HepG2 (cell line): Measurements from ENCODE around the gene DSCAM. TPM values are rescaled to one million over a fixed set of nuclear protein-coding genes. Genes with fewer than 3 reads are reported as not detected.

Experiments used
- ATAC-seq: fragments of 200-7000 bp; cut with Tn5 transposase; 3 replicates; pipeline ENCODE4 v1.9.1; 2020; ENCODE audit warnings: mild to moderate bottlenecking, moderate library complexity
- BruUV-seq: library from RNA; stranded (reverse); fragments of 400-500 nt; replicated peaks from 2 replicates; lab custom pipeline; 2021; lab: Mats Ljungman, UMichigan
- CTCF ChIA-PET: fragments of 300-600 bp; formaldehyde crosslinking; extraction: SDS; loops from one replicate; lab custom pipeline; 2021; ENCODE audit warnings: low total read pairs, inconsistent platforms, low intra/inter-chr PET ratio; lab: Yijun Ruan, JAX
- POLR2A ChIA-PET: fragments of 350-600 bp; sonication (Branson Sonifier 250); formaldehyde crosslinking; loops from one replicate; lab custom pipeline; 2020; ENCODE audit warnings: antibody characterized with exemption, inconsistent platforms; lab: Yijun Ruan, JAX
- DNase-seq: peaks from one replicate; pipeline ENCODE4 v3.0.0-alpha.2; 2015; ENCODE audit warnings: low spot score
- FAIRE-seq: peaks from 3 replicates; lab custom pipeline; 2011; peaks lifted over from hg19 to GRCh38; lab: Jason Lieb, UNC
- H2AFZ ChIP-seq: one replicate; pipeline ENCODE4 v1.6.1; 2011; ENCODE audit warnings: low read length, inconsistent platforms
- H3K27ac ChIP-seq: fragments of 300-600 bp; 3 replicates; pipeline ENCODE4 v1.8.0; 2011; ENCODE audit warnings: mixed run types, mild to moderate bottlenecking, mixed read lengths, low read length, inconsistent platforms; ENCODE audit not compliant: insufficient read depth; ENCODE audit errors: extremely low read length
- H3K27me3 ChIP-seq, 2 experiments: fragments of 200-600 bp in 1 of 2; 2 replicates in 1 of 2; 3 replicates in 1 of 2; pipeline versions ENCODE4 v1.6.0 to v1.8.0; 2011; ENCODE audit warnings: low read length in 2 of 2, mild to moderate bottlenecking in 2 of 2, moderate library complexity in 2 of 2, inconsistent platforms in 1 of 2; ENCODE audit not compliant: insufficient read depth in 2 of 2, control insufficient read depth in 1 of 2
- H3K36me3 ChIP-seq, 2 experiments: fragments of 200-600 bp in 1 of 2; replicated peaks in 1 of 2; 2 replicates in 1 of 2; 3 replicates in 1 of 2; pipeline versions ENCODE4 v1.5.1 to v1.8.0; 2011; ENCODE audit warnings: low read length in 2 of 2, inconsistent platforms in 1 of 2; ENCODE audit not compliant: insufficient read depth in 2 of 2, control insufficient read depth in 1 of 2
- H3K4me1 ChIP-seq: 2 replicates; pipeline ENCODE4 v1.5.1; 2012; ENCODE audit warnings: low read length, inconsistent platforms; ENCODE audit not compliant: insufficient read depth
- H3K4me2 ChIP-seq: 2 replicates; pipeline ENCODE4 v1.6.0; 2011; ENCODE audit warnings: low read depth, low read length, inconsistent platforms
- H3K4me3 ChIP-seq, 3 experiments: fragments of 200-600 bp in 1 of 3; sonication (generic), shearing (Covaris generic) in 1 of 3; replicated peaks in 1 of 3; 2 replicates each; pipeline ENCODE4 v1.5.1; 2011 to 2016; ENCODE audit warnings: low read length in 3 of 3, inconsistent platforms in 2 of 3, low read depth in 2 of 3, mild to moderate bottlenecking in 2 of 3, control low read depth in 1 of 3, mixed read lengths in 1 of 3; ENCODE audit not compliant: insufficient read depth in 1 of 3
- H3K79me2 ChIP-seq: one replicate; pipeline ENCODE4 v1.6.1; 2011; ENCODE audit warnings: low read length, inconsistent platforms; ENCODE audit not compliant: insufficient read depth
- H3K9ac ChIP-seq: 2 replicates; pipeline ENCODE4 v1.6.0; 2011; ENCODE audit warnings: mild to moderate bottlenecking, low read depth, low read length, inconsistent platforms; ENCODE audit not compliant: insufficient read depth
- H3K9me3 ChIP-seq: 2 replicates; pipeline ENCODE4 v1.5.1; 2012; ENCODE audit warnings: mild to moderate bottlenecking, low read length
- H4K20me1 ChIP-seq: 2 replicates; pipeline ENCODE4 v1.6.0; 2011; ENCODE audit warnings: inconsistent platforms, mild to moderate bottlenecking, low read length, moderate library complexity; ENCODE audit not compliant: insufficient read depth
- AKAP8 ChIP-seq: sonication (generic); formaldehyde crosslinking; IDR thresholded peaks from 2 replicates; pipeline ENCODE4 v1.5.1; 2020; ENCODE audit warnings: mild to moderate bottlenecking, missing genetic modification reagents
- ARID2 ChIP-seq: sonication (generic); formaldehyde crosslinking; IDR thresholded peaks from 2 replicates; pipeline ENCODE4 v1.8.1; 2022; ENCODE audit warnings: mild to moderate bottlenecking, missing genetic modification reagents, borderline replicate concordance
- BCL6 ChIP-seq: IDR thresholded peaks from 2 replicates; pipeline ENCODE4 v1.6.1; 2016; ENCODE audit warnings: missing genetic modification reagents, missing compliant biosample characterization
- GFI1 ChIP-seq: sonication (generic); formaldehyde crosslinking; IDR thresholded peaks from 2 replicates; pipeline ENCODE4 v1.5.0; 2020; ENCODE audit warnings: missing genetic modification reagents, mild to moderate bottlenecking, borderline replicate concordance
- GMEB1 ChIP-seq: sonication (generic); formaldehyde crosslinking; IDR thresholded peaks from 2 replicates; pipeline ENCODE4 v1.5.1; 2020; ENCODE audit warnings: missing genetic modification reagents, mild to moderate bottlenecking, borderline replicate concordance
- SALL1 ChIP-seq: sonication (generic); formaldehyde crosslinking; IDR thresholded peaks from 2 replicates; pipeline ENCODE4 v1.8.0; 2022; ENCODE audit warnings: mild to moderate bottlenecking, missing genetic modification reagents
- SATB2 ChIP-seq: sonication (generic); formaldehyde crosslinking; IDR thresholded peaks from 2 replicates; pipeline ENCODE4 v1.5.0; 2020; ENCODE audit warnings: missing genetic modification reagents
- ZNF383 ChIP-seq: sonication (generic); formaldehyde crosslinking; IDR thresholded peaks from 2 replicates; pipeline ENCODE4 v1.4.0; 2020; ENCODE audit warnings: missing genetic modification reagents, mild to moderate bottlenecking, borderline replicate concordance
- ZNF670 ChIP-seq: sonication (generic); formaldehyde crosslinking; IDR thresholded peaks from 2 replicates; pipeline ENCODE4 v1.8.0; 2022; ENCODE audit warnings: mild to moderate bottlenecking, missing genetic modification reagents, borderline replicate concordance
- WGBS: methylation state at CpG from one replicate; pipeline ENCODE4 v1.1.6; 2017; ENCODE audit warnings: low lambda C conversion rate; 5-methylcytosine and 5-hydroxymethylcytosine counted together
- in situ Hi-C: cut with HindIII; loops from 2 replicates; pipeline ENCODE4 v1.10.0; 2017; ENCODE audit warnings: low pct_unique_long_range_greater_than_20kb; ENCODE audit not compliant: extremely low pct_ligation_motif_present
- intact Hi-C: fragments of 100-400 bp; cut with micrococcal nuclease; formaldehyde crosslinking; loops from one replicate; pipeline ENCODE4 v1.10.0; 2022; ENCODE audit not compliant: unreplicated experiment
- polyA plus RNA-seq, 8 experiments: library from polyadenylated mRNA; depleted of rRNA in 3 of 8; stranded (reverse) in 7 of 8; unstranded in 1 of 8; fragments of >200 nt; fragmentation: Illumina TruSeq in 4 of 8; extraction: Trizol in 4 of 8; gene quantifications; 2 replicates each; pipeline versions ENCODE4 v1.2.1 to v1.2.3, GENCODE V29; 2011 to 2016; ENCODE audit warnings: low read depth in 4 of 8, missing spikeins in 1 of 8, mixed read lengths in 1 of 8; ENCODE audit not compliant: insufficient read depth in 1 of 8
- total RNA-seq, 5 experiments: library from RNA; depleted of rRNA; stranded (reverse); fragments of >200 nt; fragmentation: Illumina TruSeq; extraction: Trizol; gene quantifications; 2 replicates each; pipeline ENCODE4 v1.2.3, GENCODE V29; 2016; ENCODE audit warnings: low read depth in 1 of 5
- TF ChIP-seq, protein P1 (sequence below): sonication (generic); formaldehyde crosslinking; IDR thresholded peaks from one replicate; pipeline ENCODE4 v1.5.1; 2020; ENCODE audit warnings: mild to moderate bottlenecking, missing genetic modification reagents; ENCODE audit errors: not compliant biosample characterization
- TF ChIP-seq, protein P2 (sequence below): sonication (generic); formaldehyde crosslinking; IDR thresholded peaks from 2 replicates; pipeline ENCODE4 v1.8.0; 2022; ENCODE audit warnings: low read depth, missing genetic modification reagents

DSCAM gene
- total and polyA plus RNA-seq, 2 of the 13 experiments (the other 11 are each of a cell fraction or from before 2014, with no cell fraction given) = not detected

DNA sequence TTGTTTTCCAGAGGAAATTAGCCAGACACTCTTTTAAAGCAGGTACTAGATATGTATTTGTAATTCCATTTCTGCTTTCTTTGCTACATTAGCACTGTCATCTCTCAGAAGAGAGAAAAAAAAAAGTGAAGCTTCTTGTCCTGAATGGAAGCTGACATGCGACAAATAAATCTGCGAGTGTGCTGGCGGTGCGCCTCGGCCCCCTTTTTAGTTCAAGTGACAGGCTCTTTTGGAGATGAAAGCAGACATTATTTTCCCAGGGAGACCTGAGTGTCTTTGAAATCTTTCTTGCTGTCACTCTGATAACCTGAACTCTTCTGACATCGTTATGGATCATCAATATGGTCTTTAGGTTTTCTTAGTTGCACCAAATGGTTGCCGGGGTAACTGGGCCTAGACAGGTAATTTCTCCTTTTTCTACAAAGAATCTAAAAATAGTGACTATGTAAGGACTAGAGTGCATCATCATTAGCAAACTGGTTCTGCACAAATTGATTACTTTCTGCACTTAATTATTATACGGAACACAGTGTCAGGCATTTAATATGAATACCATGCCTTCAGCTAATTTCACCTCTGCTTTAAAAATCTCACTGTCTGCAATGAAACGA, 501.1 kb downstream of the DSCAM start:
- Histone ChIP-seq H3K4me1 (no peaks in the 10 kb centered on the region), H4K20me1 (no peaks in the 10 kb centered on the region), H3K9me3 (peaks cover 75% of the 10 kb centered on the region), H3K27ac (no peak overlapping the region), H3K79me2 (no peaks in the 10 kb centered on the region), H3K9ac (no peak overlapping the region), H2AFZ (no peak overlapping the region), H3K36me3 (no peaks in the 10 kb centered on the region), H3K4me2 (no peak overlapping the region), H3K4me3 (no peak overlapping the region), H3K27me3 (no peaks in the 10 kb centered on the region)
- in situ Hi-C loops = no loop called here
- no TSS peak for BruUV-seq
- FAIRE-seq (no peak), ATAC-seq (no peak), DNase-seq (no peak)
- 36% methylated on average over 9 of the region's 9 CpGs for WGBS
- ChIA-PET CTCF (no interaction called here), POLR2A (no interaction called here)
- TF ChIP-seq, protein P1, sequence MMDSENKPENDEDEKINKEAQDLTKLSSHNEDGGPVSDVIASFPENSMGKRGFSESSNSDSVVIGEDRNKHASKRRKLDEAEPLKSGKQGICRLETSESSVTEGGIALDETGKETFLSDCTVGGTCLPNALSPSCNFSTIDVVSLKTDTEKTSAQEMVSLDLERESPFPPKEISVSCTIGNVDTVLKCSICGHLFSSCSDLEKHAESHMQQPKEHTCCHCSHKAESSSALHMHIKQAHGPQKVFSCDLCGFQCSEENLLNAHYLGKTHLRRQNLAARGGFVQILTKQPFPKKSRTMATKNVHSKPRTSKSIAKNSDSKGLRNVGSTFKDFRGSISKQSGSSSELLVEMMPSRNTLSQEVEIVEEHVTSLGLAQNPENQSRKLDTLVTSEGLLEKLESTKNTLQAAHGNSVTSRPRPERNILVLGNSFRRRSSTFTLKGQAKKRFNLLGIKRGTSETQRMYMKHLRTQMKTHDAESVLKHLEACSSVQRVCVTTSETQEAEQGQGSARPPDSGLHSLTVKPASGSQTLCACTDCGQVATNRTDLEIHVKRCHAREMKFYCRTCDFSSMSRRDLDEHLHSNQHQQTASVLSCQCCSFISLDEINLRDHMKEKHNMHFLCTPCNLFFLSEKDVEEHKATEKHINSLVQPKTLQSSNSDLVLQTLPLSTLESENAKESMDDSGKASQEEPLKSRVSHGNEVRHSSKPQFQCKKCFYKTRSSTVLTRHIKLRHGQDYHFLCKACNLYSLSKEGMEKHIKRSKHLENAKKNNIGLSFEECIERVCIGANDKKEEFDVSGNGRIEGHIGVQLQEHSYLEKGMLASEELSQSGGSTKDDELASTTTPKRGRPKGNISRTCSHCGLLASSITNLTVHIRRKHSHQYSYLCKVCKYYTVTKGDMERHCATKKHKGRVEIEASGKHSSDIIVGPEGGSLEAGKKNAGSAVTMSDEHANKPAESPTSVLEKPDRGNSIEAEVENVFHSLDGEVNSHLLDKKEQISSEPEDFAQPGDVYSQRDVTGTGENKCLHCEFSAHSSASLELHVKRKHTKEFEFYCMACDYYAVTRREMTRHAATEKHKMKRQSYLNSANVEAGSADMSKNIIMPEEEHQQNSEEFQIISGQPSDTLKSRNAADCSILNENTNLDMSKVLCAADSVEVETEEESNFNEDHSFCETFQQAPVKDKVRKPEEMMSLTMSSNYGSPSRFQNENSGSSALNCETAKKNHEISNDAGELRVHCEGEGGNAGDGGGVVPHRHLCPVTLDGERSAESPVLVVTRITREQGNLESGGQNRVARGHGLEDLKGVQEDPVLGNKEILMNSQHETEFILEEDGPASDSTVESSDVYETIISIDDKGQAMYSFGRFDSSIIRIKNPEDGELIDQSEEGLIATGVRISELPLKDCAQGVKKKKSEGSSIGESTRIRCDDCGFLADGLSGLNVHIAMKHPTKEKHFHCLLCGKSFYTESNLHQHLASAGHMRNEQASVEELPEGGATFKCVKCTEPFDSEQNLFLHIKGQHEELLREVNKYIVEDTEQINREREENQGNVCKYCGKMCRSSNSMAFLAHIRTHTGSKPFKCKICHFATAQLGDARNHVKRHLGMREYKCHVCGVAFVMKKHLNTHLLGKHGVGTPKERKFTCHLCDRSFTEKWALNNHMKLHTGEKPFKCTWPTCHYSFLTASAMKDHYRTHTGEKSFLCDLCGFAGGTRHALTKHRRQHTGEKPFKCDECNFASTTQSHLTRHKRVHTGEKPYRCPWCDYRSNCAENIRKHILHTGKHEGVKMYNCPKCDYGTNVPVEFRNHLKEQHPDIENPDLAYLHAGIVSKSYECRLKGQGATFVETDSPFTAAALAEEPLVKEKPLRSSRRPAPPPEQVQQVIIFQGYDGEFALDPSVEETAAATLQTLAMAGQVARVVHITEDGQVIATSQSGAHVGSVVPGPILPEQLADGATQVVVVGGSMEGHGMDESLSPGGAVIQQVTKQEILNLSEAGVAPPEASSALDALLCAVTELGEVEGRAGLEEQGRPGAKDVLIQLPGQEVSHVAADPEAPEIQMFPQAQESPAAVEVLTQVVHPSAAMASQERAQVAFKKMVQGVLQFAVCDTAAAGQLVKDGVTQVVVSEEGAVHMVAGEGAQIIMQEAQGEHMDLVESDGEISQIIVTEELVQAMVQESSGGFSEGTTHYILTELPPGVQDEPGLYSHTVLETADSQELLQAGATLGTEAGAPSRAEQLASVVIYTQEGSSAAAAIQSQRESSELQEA (CRISPR knock-in tag) = no peak
- TF ChIP-seq AKAP8 = no peak
- TF ChIP-seq SATB2 (CRISPR knock-in tag) = no peak
- no peak for TF ChIP-seq SALL1
- TF ChIP-seq, protein P2, sequence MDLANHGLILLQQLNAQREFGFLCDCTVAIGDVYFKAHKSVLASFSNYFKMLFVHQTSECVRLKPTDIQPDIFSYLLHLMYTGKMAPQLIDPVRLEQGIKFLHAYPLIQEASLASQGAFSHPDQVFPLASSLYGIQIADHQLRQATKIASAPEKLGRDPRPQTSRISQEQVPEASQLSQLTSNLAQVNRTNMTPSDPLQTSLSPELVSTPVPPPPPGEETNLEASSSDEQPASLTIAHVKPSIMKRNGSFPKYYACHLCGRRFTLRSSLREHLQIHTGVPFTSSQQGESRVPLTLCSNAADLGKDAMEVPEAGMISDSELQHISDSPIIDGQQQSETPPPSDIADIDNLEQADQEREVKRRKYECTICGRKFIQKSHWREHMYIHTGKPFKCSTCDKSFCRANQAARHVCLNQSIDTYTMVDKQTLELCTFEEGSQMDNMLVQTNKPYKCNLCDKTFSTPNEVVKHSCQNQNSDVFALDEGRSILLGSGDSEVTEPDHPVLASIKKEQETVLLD (CRISPR knock-in tag) = no peak
- TF ChIP-seq ZNF383 (CRISPR knock-in tag) = no peak
- TF ChIP-seq GFI1 = no peak
- TF ChIP-seq ARID2 = no peak
- no peak for TF ChIP-seq ZNF670 (CRISPR knock-in tag)
- TF ChIP-seq GMEB1 (CRISPR knock-in tag) = no peak
- TF ChIP-seq BCL6 = no peak
- intact Hi-C loops = no loop called here
